Fibroblast of villous mesenchyme (primary cell): Measurements from ENCODE around the gene MAML1. TPM values are rescaled to one million over a fixed set of nuclear protein-coding genes. Genes with fewer than 3 reads are reported as not detected.

Experiments
- DNase-seq: peaks from one replicate; pipeline ENCODE4 v3.0.0-alpha.2; 2010; ENCODE audit warnings: low read depth
- H3K4me3 ChIP-seq: 2 replicates; pipeline ENCODE4 v1.5.1; 2011; ENCODE audit warnings: low read depth, mild to moderate bottlenecking, low read length
- CTCF ChIP-seq: IDR thresholded peaks from 2 replicates; pipeline ENCODE4 v1.5.1; 2012; ENCODE audit warnings: low read depth, mild to moderate bottlenecking, low read length; ENCODE audit not compliant: insufficient read depth
- total RNA-seq: library from RNA; depleted of rRNA; stranded (reverse); fragments of >200 nt; gene quantifications from 2 replicates; pipeline ENCODE4 v1.2.3, GENCODE V29; 2012

The MAML1 gene
- total RNA-seq, 1 donor = 12.1 TPM

- DNase-seq = no peak
- no peak overlapping the region for H3K4me3 ChIP-seq
- no peak for TF ChIP-seq CTCF
Measured at GRCh38 chr5:179800696-179801201, 68.1 kb downstream of the MAML1 start.

GRCh38 chr5:179801304-179802206 lies 68.9 kb downstream of the MAML1 start:
- no peak overlapping the region for H3K4me3 ChIP-seq
- DNase-seq = peak; percentile 61
- peak; percentile 66 for TF ChIP-seq CTCF

- no peak overlapping the region for H3K4me3 ChIP-seq
- no peak for DNase-seq
- TF ChIP-seq CTCF = no peak
Measured at GRCh38 chr5:179802207-179802883, 69.7 kb downstream of the MAML1 start.

GRCh38 chr5:179802950-179803562 lies 70.4 kb downstream of the MAML1 start:
- no peak for DNase-seq
- no peak overlapping the region for H3K4me3 ChIP-seq
- TF ChIP-seq CTCF = no peak

- no peak overlapping the region for H3K4me3 ChIP-seq
- no peak for TF ChIP-seq CTCF
- no peak for DNase-seq
Measured at GRCh38 chr5:179803651-179804554, 71.3 kb downstream of the MAML1 start.

GRCh38 chr5:179804555-179804947 lies 71.9 kb downstream of the MAML1 start:
- TF ChIP-seq CTCF = no peak
- DNase-seq = no peak
- H3K4me3 ChIP-seq = peak overlapping the region; percentile 78
